Measurements from ENCODE around the gene RPS23. TPM values are rescaled to one million over a fixed set of nuclear protein-coding genes. Genes with fewer than 3 reads are reported as not detected.

RPS23 gene
- total and polyA plus RNA-seq, 4 donors = 1,344 to 3,154 (median 1,636) TPM

- Histone ChIP-seq H3K9me3 (ENCODE audit: control insufficient read depth, insufficient read depth, low read length) (no peaks in the 10 kb centered on the region), H3K36me3 (ENCODE audit: control insufficient read depth, insufficient read depth, low read length) (no peaks in the 10 kb centered on the region), H3K27me3 (ENCODE audit: control insufficient read depth, insufficient read depth, low read length) (no peaks in the 10 kb centered on the region), H3K27ac (ENCODE audit: low read depth, low read length) (no peak overlapping the region), H3K4me1 (ENCODE audit: control insufficient read depth, insufficient read depth, low read length) (no peaks in the 10 kb centered on the region), H3K4me3 (ENCODE audit: low read depth, low read length) (no peak overlapping the region)
- 91% methylated on average over 2 of the region's 3 CpGs for WGBS (ENCODE audit: insufficient coverage)
- DNase-seq (ENCODE audit: low read depth in 4 of 6, low spot score in 6 of 6) = peak in 4 of 6 donors; percentile 29 to 88 (median 48)
Measured at GRCh38 chr5:82259172-82259800, 18.9 kb downstream of the RPS23 start.

- DNase-seq (ENCODE audit: low read depth in 4 of 6, low spot score in 6 of 6) = no peak
- H3K27me3 ChIP-seq (ENCODE audit: control insufficient read depth, insufficient read depth, low read length) = no peaks in the 10 kb centered on the region
- no peak overlapping the region for H3K4me3 ChIP-seq (ENCODE audit: low read depth, low read length)
- WGBS (ENCODE audit: insufficient coverage) = 60% methylated on average over 2 of the region's 3 CpGs
- H3K27ac ChIP-seq (ENCODE audit: low read depth, low read length) = no peak overlapping the region
- H3K36me3 ChIP-seq (ENCODE audit: control insufficient read depth, insufficient read depth, low read length) = no peaks in the 10 kb centered on the region
- H3K4me1 ChIP-seq (ENCODE audit: control insufficient read depth, insufficient read depth, low read length) = no peaks in the 10 kb centered on the region
- H3K9me3 ChIP-seq (ENCODE audit: control insufficient read depth, insufficient read depth, low read length) = no peaks in the 10 kb centered on the region
Measured at GRCh38 chr5:82257729-82258128, 20.4 kb downstream of the RPS23 start.

- no peaks in the 10 kb centered on the region for H3K27me3 ChIP-seq (ENCODE audit: control insufficient read depth, insufficient read depth, low read length)
- no peak overlapping the region for H3K27ac ChIP-seq (ENCODE audit: low read depth, low read length)
- no peaks in the 10 kb centered on the region for H3K36me3 ChIP-seq (ENCODE audit: control insufficient read depth, insufficient read depth, low read length)
- no peaks in the 10 kb centered on the region for H3K9me3 ChIP-seq (ENCODE audit: control insufficient read depth, insufficient read depth, low read length)
- no peaks in the 10 kb centered on the region for H3K4me1 ChIP-seq (ENCODE audit: control insufficient read depth, insufficient read depth, low read length)
- no CpG with 5 or more reads among the region's 2 CpGs for WGBS (ENCODE audit: insufficient coverage)
- no peak for DNase-seq (ENCODE audit: low read depth in 4 of 6, low spot score in 6 of 6)
- H3K4me3 ChIP-seq (ENCODE audit: low read depth, low read length) = no peak overlapping the region
Measured at GRCh38 chr5:82257247-82257646, 20.9 kb downstream of the RPS23 start.

GRCh38 chr5:82255844-82256243 lies 22.3 kb downstream of the RPS23 start:
- no CpG with 5 or more reads among the region's 1 CpG for WGBS (ENCODE audit: insufficient coverage)
- no peak for DNase-seq (ENCODE audit: low read depth in 4 of 6, low spot score in 6 of 6)
- no peaks in the 10 kb centered on the region for H3K36me3 ChIP-seq (ENCODE audit: control insufficient read depth, insufficient read depth, low read length)
- no peaks in the 10 kb centered on the region for H3K27me3 ChIP-seq (ENCODE audit: control insufficient read depth, insufficient read depth, low read length)
- no peak overlapping the region for H3K27ac ChIP-seq (ENCODE audit: low read depth, low read length)
- no peaks in the 10 kb centered on the region for H3K9me3 ChIP-seq (ENCODE audit: control insufficient read depth, insufficient read depth, low read length)
- H3K4me1 ChIP-seq (ENCODE audit: control insufficient read depth, insufficient read depth, low read length) = no peaks in the 10 kb centered on the region
- H3K4me3 ChIP-seq (ENCODE audit: low read depth, low read length) = no peak overlapping the region

GRCh38 chr5:82252744-82253143 lies 25.4 kb downstream of the RPS23 start:
- DNase-seq (ENCODE audit: low read depth in 4 of 6, low spot score in 6 of 6) = no peak
- Histone ChIP-seq H3K9me3 (ENCODE audit: control insufficient read depth, insufficient read depth, low read length) (no peaks in the 10 kb centered on the region), H3K4me3 (ENCODE audit: low read depth, low read length) (no peak overlapping the region), H3K27ac (ENCODE audit: low read depth, low read length) (no peak overlapping the region), H3K36me3 (ENCODE audit: control insufficient read depth, insufficient read depth, low read length) (no peaks in the 10 kb centered on the region), H3K4me1 (ENCODE audit: control insufficient read depth, insufficient read depth, low read length) (no peaks in the 10 kb centered on the region), H3K27me3 (ENCODE audit: control insufficient read depth, insufficient read depth, low read length) (no peaks in the 10 kb centered on the region)

GRCh38 chr5:82246960-82247574 lies 31.1 kb downstream of the RPS23 start:
- DNase-seq (ENCODE audit: low read depth in 4 of 6, low spot score in 6 of 6) = no peak
- no peaks in the 10 kb centered on the region for H3K4me1 ChIP-seq (ENCODE audit: control insufficient read depth, insufficient read depth, low read length)
- H3K27ac ChIP-seq (ENCODE audit: low read depth, low read length) = no peak overlapping the region
- H3K9me3 ChIP-seq (ENCODE audit: control insufficient read depth, insufficient read depth, low read length) = no peaks in the 10 kb centered on the region
- no peaks in the 10 kb centered on the region for H3K36me3 ChIP-seq (ENCODE audit: control insufficient read depth, insufficient read depth, low read length)
- no peaks in the 10 kb centered on the region for H3K27me3 ChIP-seq (ENCODE audit: control insufficient read depth, insufficient read depth, low read length)
- no peak overlapping the region for H3K4me3 ChIP-seq (ENCODE audit: low read depth, low read length)
- no CpG with 5 or more reads among the region's 1 CpG for WGBS (ENCODE audit: insufficient coverage)

GRCh38 chr5:82244854-82245635 lies 33.1 kb downstream of the RPS23 start:
- 80% methylated on average over 1 of the region's 6 CpGs for WGBS (ENCODE audit: insufficient coverage)
- Histone ChIP-seq H3K9me3 (ENCODE audit: control insufficient read depth, insufficient read depth, low read length) (no peaks in the 10 kb centered on the region), H3K27me3 (ENCODE audit: control insufficient read depth, insufficient read depth, low read length) (no peaks in the 10 kb centered on the region), H3K4me1 (ENCODE audit: control insufficient read depth, insufficient read depth, low read length) (no peaks in the 10 kb centered on the region), H3K36me3 (ENCODE audit: control insufficient read depth, insufficient read depth, low read length) (no peaks in the 10 kb centered on the region), H3K27ac (ENCODE audit: low read depth, low read length) (no peak overlapping the region), H3K4me3 (ENCODE audit: low read depth, low read length) (no peak overlapping the region)
- DNase-seq (ENCODE audit: low read depth in 4 of 6, low spot score in 6 of 6) = peak in 2 of 6 donors; percentile 37 to 63

GRCh38 chr5:82244151-82244550 lies 34.0 kb downstream of the RPS23 start:
- no peaks in the 10 kb centered on the region for H3K4me1 ChIP-seq (ENCODE audit: control insufficient read depth, insufficient read depth, low read length)
- WGBS (ENCODE audit: insufficient coverage) = no CpG with 5 or more reads among the region's 2 CpGs
- H3K27ac ChIP-seq (ENCODE audit: low read depth, low read length) = no peak overlapping the region
- no peaks in the 10 kb centered on the region for H3K9me3 ChIP-seq (ENCODE audit: control insufficient read depth, insufficient read depth, low read length)
- no peak overlapping the region for H3K4me3 ChIP-seq (ENCODE audit: low read depth, low read length)
- no peak for DNase-seq (ENCODE audit: low read depth in 4 of 6, low spot score in 6 of 6)
- no peaks in the 10 kb centered on the region for H3K27me3 ChIP-seq (ENCODE audit: control insufficient read depth, insufficient read depth, low read length)
- H3K36me3 ChIP-seq (ENCODE audit: control insufficient read depth, insufficient read depth, low read length) = no peaks in the 10 kb centered on the region

- no peak for DNase-seq (ENCODE audit: low read depth in 4 of 6, low spot score in 6 of 6)
- no peaks in the 10 kb centered on the region for H3K27me3 ChIP-seq (ENCODE audit: control insufficient read depth, insufficient read depth, low read length)
- H3K4me1 ChIP-seq (ENCODE audit: control insufficient read depth, insufficient read depth, low read length) = no peaks in the 10 kb centered on the region
- H3K4me3 ChIP-seq (ENCODE audit: low read depth, low read length) = no peak overlapping the region
- 68% methylated on average over 3 of the region's 5 CpGs for WGBS (ENCODE audit: insufficient coverage)
- no peaks in the 10 kb centered on the region for H3K9me3 ChIP-seq (ENCODE audit: control insufficient read depth, insufficient read depth, low read length)
- no peak overlapping the region for H3K27ac ChIP-seq (ENCODE audit: low read depth, low read length)
- no peaks in the 10 kb centered on the region for H3K36me3 ChIP-seq (ENCODE audit: control insufficient read depth, insufficient read depth, low read length)
Measured at GRCh38 chr5:82234885-82235284, 43.3 kb downstream of the RPS23 start.

All from spinal cord (tissue), 10 donors.